A673 (cell line): ENCODE measurements around the gene RBMS1. TPM values are rescaled to one million over a fixed set of nuclear protein-coding genes. Genes with fewer than 3 reads are reported as not detected.

Experiments used
- BruUV-seq: library from RNA; stranded (reverse); fragments of 400-500 nt; replicated peaks from 2 replicates; lab custom pipeline; 2021; lab: Mats Ljungman, UMichigan
- CTCF ChIA-PET: fragments of 300-600 bp; sonication (Branson Sonifier 250); formaldehyde crosslinking; loops from one replicate; lab custom pipeline; 2022; ENCODE audit warnings: antibody characterized with exemption; lab: Charles Lee
- POLR2A ChIA-PET: fragments of 300-600 bp; sonication (Branson Sonifier 250); formaldehyde crosslinking; loops from one replicate; lab custom pipeline; 2022; ENCODE audit warnings: antibody characterized with exemption; ENCODE audit not compliant: low non-redundant PET; lab: Charles Lee
- DNase-seq: peaks from one replicate; pipeline ENCODE4 v3.0.0-alpha.2; 2015; ENCODE audit warnings: low spot score
- H3K27ac ChIP-seq: fragments of 200-600 bp; sonication (generic); 2 replicates; pipeline ENCODE4 v1.5.1; 2016; ENCODE audit warnings: mixed run types, low read depth, mild to moderate bottlenecking, mixed read lengths, antibody characterized with exemption, low read length; ENCODE audit not compliant: poor library complexity, severe bottlenecking
- H3K27me3 ChIP-seq: fragments of 200-600 bp; sonication (generic); replicated peaks from 2 replicates; pipeline ENCODE4 v1.6.1; 2017; ENCODE audit warnings: mixed run types, low read depth, mild to moderate bottlenecking, mixed read lengths, antibody characterized with exemption, low read length; ENCODE audit not compliant: insufficient read depth, poor library complexity
- H3K36me3 ChIP-seq: fragments of 200-600 bp; sonication (generic); 2 replicates; pipeline ENCODE4 v1.6.1; 2016; ENCODE audit warnings: mixed run types, mild to moderate bottlenecking, mixed read lengths, antibody characterized with exemption, low read length; ENCODE audit not compliant: insufficient read depth, poor library complexity, severe bottlenecking
- H3K4me1 ChIP-seq: fragments of 200-600 bp; sonication (generic); 2 replicates; pipeline ENCODE4 v1.6.1; 2017; ENCODE audit warnings: mixed run types, mild to moderate bottlenecking, mixed read lengths, antibody characterized with exemption, low read length; ENCODE audit not compliant: insufficient read depth, poor library complexity, severe bottlenecking
- H3K4me3 ChIP-seq: fragments of 200-600 bp; sonication (generic); 2 replicates; pipeline ENCODE4 v1.5.1; 2016; ENCODE audit warnings: low read depth, mixed run types, mild to moderate bottlenecking, mixed read lengths, low read length; ENCODE audit not compliant: poor library complexity, severe bottlenecking
- H3K9me3 ChIP-seq: fragments of 200-600 bp; sonication (generic); 2 replicates; pipeline ENCODE4 v1.6.1; 2016; ENCODE audit warnings: mixed run types, low read depth, mild to moderate bottlenecking, mixed read lengths, antibody characterized with exemption, low read length; ENCODE audit not compliant: poor library complexity, severe bottlenecking
- EZH2 ChIP-seq: fragments of 200-600 bp; sonication (generic); IDR thresholded peaks from 2 replicates; pipeline ENCODE4 v1.6.1; 2017; ENCODE audit warnings: borderline replicate concordance, low read depth, mild to moderate bottlenecking, mixed read lengths, antibody characterized with exemption, low read length; ENCODE audit not compliant: poor library complexity, severe bottlenecking
- intact Hi-C: fragments of 100-400 bp; cut with micrococcal nuclease; formaldehyde crosslinking; loops from one replicate; pipeline ENCODE4 v1.10.0; 2022; ENCODE audit not compliant: unreplicated experiment
- total RNA-seq: library from RNA; stranded (reverse); gene quantifications from 2 replicates; pipeline ENCODE4 v1.2.3, GENCODE V29; 2021
- TF ChIP-seq, protein P1 (sequence below): fragments of 300-800, 200-600 bp; sonication (generic); conservative IDR thresholded peaks from 2 replicates; pipeline ENCODE4 v1.5.1; 2017; ENCODE audit warnings: low read depth, mild to moderate bottlenecking, antibody characterized with exemption, low read length, moderate library complexity, mixed read lengths

The RBMS1 gene
- total RNA-seq, 1 experiment from 2014 or later: 84.9 TPM

DNA sequence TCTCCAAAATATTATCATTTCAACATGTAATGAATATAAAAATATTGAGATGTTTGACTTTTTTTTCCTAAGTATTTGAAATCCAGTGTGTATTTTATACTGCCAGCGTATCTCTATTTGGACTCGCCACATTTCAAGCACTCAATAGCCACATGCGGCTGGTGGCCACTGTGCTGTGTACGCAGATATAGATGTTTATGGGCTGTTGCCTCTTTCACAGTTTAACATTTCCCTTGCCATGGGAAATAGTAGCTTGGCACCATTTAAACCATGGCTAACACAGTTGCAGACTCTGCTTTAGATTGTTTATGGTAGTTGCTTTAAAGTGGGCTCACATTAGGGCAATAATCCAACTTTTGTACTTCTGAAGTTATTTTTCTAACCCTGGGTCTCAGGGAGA lies 157.0 kb downstream of the RBMS1 start:
- Histone ChIP-seq H3K4me1 (peaks cover 64% of the 10 kb centered on the region), H3K27me3 (no peaks in the 10 kb centered on the region), H3K27ac (no peak overlapping the region), H3K4me3 (no peak overlapping the region), H3K9me3 (no peaks in the 10 kb centered on the region), H3K36me3 (no peaks in the 10 kb centered on the region)
- intact Hi-C loops: no loop called here
- BruUV-seq: no TSS peak
- no peak for DNase-seq
- CTCF ChIA-PET: no interaction called here
- TF ChIP-seq, protein P1, sequence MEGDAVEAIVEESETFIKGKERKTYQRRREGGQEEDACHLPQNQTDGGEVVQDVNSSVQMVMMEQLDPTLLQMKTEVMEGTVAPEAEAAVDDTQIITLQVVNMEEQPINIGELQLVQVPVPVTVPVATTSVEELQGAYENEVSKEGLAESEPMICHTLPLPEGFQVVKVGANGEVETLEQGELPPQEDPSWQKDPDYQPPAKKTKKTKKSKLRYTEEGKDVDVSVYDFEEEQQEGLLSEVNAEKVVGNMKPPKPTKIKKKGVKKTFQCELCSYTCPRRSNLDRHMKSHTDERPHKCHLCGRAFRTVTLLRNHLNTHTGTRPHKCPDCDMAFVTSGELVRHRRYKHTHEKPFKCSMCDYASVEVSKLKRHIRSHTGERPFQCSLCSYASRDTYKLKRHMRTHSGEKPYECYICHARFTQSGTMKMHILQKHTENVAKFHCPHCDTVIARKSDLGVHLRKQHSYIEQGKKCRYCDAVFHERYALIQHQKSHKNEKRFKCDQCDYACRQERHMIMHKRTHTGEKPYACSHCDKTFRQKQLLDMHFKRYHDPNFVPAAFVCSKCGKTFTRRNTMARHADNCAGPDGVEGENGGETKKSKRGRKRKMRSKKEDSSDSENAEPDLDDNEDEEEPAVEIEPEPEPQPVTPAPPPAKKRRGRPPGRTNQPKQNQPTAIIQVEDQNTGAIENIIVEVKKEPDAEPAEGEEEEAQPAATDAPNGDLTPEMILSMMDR: no peak
- no peak for TF ChIP-seq EZH2
- POLR2A ChIA-PET: no interaction called here

DNA sequence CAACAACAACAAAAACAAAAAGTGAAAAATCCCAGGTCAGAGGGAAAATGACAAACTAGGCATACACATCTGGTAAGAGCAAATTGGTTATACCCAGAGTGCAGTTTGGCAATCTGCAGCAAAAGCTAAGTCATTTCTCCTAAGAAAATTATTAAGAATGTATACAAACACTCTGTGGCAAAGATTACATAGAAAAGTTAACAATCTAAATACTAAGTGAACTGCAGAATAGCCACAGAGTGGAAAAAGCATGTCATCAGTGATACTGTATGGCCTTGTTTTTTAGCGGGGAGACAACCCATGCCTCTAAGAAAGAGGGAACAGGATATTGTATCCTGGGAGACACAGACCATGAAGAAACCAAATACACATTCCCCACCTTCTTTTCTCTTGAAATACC lies 157.5 kb downstream of the RBMS1 start:
- ChIA-PET CTCF (no interaction called here), POLR2A (no interaction called here)
- BruUV-seq: no TSS peak
- intact Hi-C loops: no loop called here
- H3K4me1 ChIP-seq: peaks cover 64% of the 10 kb centered on the region
- no peak for TF ChIP-seq EZH2
- TF ChIP-seq, protein P1: no peak
- H3K27me3 ChIP-seq: no peaks in the 10 kb centered on the region
- no peak overlapping the region for H3K4me3 ChIP-seq
- H3K9me3 ChIP-seq: no peaks in the 10 kb centered on the region
- H3K36me3 ChIP-seq: no peaks in the 10 kb centered on the region
- no peak for DNase-seq
- no peak overlapping the region for H3K27ac ChIP-seq

DNA sequence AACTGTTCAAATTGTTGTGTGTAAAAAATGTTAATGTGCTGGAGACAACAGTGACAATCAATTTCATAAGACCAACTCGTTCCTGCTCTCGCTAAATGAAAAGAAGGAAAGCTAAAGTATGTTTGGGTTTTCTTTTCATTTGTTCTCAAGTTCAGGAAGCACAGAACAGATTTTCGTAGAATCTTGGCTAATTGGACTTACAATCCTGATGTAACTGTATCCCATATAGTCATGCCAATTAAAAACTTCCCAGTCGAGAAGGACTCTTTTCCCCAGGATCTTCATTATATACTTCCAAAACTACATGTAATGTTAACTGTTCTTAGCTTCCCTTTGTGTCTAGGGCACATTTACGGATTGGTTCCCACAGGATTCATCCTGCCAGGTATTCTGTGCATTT lies 158.2 kb downstream of the RBMS1 start:
- no TSS peak for BruUV-seq
- intact Hi-C loops: no loop called here
- Histone ChIP-seq H3K36me3 (no peaks in the 10 kb centered on the region), H3K27ac (no peak overlapping the region), H3K4me1 (peaks cover 64% of the 10 kb centered on the region), H3K27me3 (no peaks in the 10 kb centered on the region), H3K4me3 (no peak overlapping the region), H3K9me3 (no peaks in the 10 kb centered on the region)
- CTCF ChIA-PET: interaction anchor here (0.6 kb wide), 1 partner anchor 13 kb away, joined by 3 read pairs; no protein-coding TSS in a partner anchor
- POLR2A ChIA-PET: no interaction called here
- DNase-seq: no peak
- TF ChIP-seq, protein P1: no peak
- TF ChIP-seq EZH2: no peak
